ENCODE measurements around the gene ITGB5. TPM values are rescaled to one million over a fixed set of nuclear protein-coding genes. Genes with fewer than 3 reads are reported as not detected.
"Not testable (repeated sequence)": the region's sequence is repeated elsewhere in the genome, so short reads cannot be mapped to it uniquely, and the experiment has no call there.

Gene ITGB5
- total RNA-seq, 1 donor from 2014 or later = 70.0 TPM

DNA sequence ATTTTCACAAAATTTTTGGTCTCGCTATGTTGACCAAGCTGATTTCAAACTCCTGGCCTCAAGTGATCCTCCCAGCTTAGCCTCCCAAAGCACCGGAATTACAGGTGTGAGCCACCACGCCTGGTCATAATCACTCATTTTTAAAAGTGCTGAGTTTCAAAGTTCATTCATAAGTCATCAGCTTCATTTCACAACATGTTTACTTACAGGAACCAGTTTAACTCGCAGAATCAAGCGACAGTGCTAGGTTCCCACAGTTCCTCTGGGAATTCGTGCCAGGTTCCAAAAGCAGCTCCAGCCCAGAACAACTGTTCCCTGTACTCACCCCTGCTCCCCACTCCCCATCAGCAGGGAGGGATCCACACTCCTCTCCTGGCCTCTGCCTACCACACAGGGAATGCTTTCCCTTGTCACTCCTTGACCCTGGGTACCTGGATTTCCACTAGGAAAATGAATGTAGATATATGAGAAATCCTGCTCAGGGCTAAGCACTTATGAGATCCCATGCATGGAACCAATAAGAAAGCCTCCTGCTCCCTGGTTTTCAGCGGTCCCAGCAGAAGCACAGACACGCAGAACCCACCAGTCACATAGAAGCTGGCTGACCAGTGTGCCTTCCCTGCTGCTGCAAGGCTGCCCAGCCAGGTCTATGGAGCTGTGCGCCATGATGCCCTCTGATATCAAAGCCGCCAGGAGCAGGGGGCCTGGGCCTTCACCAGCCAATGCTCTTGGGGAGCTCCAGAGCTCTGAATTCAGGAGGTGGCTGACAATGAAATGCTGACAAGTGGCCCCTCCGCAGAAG, 72.3 kb downstream of the ITGB5 start:
- DNase-seq (ENCODE audit: low read depth in 2 of 2) = no peak

DNA sequence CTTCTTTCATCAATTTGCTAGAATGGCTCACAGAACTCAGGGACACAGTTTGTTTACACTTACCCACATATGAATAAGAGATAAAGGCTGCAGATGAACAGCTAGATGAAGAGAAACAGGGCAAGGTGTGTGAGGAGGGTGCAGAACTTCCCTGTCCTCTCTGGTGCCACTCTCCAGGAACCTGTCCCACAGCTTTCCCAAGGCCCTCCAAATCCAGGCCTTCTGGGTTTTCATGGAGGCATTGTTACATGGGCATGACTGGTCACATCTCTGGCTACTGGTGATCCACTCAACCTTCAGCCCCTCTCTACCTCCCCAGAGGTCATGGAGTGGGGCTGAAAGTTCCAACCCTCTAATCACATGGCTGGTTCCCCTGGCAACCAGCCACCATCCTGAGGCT, 73.6 kb downstream of the ITGB5 start:
- DNase-seq (ENCODE audit: low read depth in 2 of 2) = no peak

DNA sequence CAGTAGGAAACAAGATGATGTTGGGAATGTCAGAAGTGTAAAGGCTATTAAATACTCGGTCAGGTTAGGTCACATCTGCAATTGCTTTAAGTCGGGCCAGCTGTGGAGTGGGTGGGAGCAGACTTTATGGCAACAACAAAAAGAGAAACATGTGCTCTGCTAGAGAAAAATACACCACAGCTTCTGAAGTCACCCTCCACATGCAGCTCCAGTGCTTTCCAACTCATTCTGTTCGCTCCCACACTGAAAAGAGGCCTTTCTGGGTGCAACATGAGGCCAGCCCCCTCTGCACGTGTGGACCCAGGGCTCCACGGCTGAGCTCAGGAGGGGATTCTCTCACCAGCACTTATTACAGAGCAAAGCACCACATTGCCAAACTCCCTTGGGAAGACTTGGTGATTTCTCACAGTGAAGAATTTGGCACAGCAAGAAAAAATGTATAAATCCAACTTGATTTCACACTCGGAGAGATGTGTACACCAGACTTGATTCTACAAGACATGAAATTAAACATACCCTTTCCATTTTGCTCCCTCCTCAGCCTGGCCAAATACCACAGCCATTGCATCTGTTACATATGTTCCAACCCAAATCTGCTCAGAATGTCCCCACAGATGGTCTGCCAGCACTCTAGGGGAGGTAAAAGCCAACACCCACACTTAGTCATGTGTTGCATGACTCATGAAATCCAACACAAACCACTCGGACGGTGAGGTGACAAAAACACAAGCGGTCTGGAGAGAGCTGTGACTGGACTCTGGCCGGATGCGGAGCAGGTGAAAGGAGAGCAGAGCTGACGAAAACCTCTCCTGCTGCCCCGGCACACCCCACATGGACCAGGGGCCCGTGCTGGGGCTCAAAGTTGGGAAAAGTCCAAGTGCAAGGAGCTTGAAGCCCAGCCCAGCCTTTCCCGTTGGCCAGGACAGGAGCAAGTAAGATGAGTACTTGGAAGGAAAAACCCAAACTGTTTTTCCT, 74.6 kb downstream of the ITGB5 start:
- DNase-seq (ENCODE audit: low read depth in 2 of 2) = peak; percentile 55

DNA sequence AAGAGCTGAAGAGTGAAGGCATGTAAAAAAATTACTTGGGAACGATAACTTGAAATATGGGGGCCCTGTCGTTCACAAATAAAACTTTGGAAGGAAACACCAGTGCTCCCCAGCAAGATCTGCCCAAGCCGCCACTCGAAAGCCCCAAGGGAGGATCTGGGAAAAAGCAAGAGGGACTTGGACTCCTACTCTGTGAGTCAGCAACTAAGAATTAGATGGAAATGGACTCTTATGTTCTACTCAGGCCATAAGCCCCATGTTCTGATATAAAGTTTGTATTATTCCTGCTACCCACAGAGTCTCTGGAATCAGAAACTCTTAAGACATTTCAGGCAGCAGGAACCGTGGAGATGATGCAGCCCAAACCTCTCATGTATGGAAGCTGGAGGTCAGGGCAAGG, 75.7 kb downstream of the ITGB5 start:
- DNase-seq (ENCODE audit: low read depth in 2 of 2) = no peak

DNA sequence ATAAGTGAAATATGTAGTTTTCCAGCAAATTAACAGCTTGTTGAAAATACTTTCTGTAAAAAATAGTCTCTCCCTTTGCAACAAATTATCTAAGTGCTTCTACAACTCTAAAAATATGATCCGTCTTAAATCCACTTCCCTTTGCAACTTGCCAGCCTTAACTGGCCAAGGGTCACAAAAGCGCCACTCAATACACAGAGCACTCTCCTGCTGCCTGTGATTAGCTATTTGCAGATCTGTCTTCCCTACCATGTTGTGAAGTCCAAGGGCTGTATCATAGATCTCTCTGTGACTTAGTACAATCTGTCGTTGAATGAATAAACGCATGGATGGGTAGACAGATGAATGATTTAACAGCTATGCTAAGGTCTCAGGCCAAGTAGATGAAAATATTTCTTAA, 76.2 kb downstream of the ITGB5 start:
- no peak for DNase-seq (ENCODE audit: low read depth in 2 of 2)

DNA sequence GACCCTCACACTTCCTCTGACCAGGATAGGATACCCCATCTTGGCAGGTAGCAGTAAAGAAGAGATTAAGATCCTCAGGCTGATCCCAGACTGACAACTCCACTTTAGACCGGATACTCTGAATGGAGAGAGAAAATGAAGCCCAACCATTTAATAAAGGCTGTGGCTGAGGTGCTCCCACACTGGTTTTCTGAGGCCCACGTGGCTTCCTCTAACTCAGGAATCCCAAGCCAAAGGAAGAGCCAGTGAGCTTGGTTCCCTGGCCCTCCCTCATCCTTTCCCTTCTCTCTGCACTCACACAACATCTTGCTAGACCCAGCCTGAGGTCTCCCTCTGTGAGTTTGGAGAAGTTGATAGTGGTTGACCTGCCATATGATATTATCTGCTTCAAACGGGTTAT, 78.1 kb downstream of the ITGB5 start:
- no peak for DNase-seq (ENCODE audit: low read depth in 2 of 2)

DNA sequence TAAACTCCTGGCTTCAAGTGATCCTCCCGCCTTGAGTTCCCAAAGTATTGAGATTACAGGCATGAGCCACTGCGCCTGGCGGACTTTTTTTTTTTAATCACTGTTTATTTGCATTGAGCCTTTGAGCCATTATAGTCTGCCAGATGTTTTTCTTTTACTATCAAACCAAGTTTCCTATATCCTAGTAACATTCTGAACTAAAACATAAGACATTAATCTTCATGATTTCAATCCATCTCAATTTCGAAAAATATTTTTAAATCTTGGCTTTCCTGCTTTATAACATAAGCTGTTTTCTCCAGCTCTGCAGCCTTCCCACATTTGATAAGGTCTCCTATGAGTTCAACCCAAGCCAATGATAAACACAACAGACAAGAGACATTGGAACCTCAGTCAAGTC, 81.5 kb downstream of the ITGB5 start:
- no peak for DNase-seq (ENCODE audit: low read depth in 2 of 2)

DNA sequence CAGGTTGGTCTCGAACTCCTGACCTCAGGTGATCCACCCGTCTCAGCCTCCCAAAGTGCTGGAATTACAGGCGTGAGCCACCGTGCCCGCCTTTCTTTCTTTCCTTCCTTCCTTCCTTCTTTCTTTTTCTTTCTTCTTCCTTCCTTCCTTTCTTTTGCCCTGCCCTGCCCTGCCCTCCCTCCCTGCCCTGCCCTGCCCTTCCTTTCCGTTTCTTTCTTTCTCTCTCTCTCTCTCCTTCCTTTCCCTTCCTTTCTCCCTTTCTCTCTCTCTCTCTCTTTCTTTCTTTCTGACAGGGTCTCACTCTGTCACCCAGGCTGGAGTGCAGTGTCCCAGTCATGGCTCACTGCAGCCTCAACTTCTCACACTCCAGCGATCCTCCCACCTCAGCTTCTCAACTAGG, 82.3 kb downstream of the ITGB5 start:
- no peak for DNase-seq (ENCODE audit: low read depth in 2 of 2)

DNA sequence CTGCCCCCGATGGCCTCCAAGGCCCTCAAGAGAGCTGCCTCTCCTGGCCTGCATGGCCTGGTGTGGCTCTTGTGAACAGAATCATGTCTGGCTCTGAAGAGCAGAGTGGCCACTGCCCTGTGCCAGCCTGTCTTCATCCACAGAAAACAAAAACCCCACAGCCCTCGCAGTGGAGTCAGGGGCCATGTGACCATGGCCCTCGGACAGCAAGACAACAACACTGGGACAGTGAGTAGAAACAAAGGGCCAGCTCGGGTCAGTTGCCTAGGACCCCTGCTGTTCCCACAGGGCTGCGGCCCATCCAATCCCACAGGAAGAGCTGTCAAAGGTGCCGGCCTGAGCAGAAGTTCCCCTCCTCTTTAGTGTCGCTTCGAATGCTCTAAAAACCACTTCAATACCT, 84.5 kb downstream of the ITGB5 start:
- no peak for DNase-seq (ENCODE audit: low read depth in 2 of 2)

DNA sequence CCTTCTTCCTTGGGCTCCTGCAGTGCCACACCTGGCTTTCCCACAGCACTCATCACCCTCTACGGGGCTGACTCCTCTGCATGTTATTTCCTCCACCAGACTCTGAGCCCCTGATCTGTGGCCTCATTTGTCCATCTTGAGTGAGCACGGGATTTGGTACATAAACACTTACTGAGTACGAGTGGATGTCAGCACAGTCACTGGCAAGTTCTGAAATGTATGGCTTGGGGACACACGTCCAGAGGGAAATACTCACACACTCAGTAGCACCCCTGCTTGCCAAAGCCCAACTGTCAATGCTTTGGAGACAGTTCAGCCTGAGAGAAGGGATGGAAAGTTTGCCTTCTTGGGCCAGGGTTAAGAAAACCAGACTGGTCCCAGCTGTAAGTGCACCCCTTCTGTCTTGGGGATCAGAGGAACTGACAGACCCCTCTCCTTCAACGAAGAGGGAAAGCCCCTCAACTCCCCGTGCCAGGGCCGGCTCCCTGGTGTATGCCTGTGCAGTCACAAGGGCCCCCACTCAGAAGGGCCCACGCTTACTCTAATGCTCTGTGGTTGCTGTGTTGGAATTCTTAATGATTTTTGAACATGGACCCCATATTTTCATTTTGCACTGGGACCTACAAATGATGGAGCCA, 85.0 kb downstream of the ITGB5 start:
- no peak for DNase-seq (ENCODE audit: low read depth in 2 of 2)

DNA sequence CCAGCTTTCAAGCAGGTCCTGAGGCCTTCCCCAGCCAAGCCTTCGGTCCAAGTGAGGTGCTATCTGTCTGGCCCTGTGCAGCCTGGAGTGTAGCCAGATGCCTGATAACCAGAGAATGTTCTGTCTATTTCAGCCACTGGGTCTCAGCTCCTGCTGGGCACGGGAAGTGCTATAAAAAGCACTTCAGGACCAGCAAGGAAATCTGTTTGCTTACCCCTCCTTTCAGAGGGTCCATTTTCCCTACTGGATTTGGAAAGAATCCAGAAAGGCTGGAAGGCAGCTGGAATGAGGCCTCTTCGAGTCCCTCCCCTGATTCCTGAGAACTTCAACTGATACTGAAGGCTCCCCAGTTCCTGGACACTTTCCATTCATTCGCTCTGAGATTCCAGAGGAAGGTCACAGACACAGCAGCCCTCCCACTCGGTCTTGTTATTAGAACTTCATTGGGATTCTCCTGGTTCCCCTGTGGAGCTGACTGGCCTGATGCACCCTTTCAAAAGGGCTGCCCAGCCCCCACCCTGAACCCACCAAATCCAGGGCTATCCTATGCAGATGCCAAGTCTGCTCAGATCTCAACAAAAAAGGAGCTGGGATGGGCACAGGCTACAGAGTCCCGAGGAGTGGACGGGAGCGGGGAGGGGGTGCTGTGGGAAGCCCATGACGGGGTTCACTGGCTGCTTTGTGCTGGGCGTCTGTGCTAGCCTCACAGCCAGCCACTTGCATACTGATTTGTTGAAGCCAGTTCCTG, 86.5 kb downstream of the ITGB5 start:
- peak in 1 of 2 donors; percentile 52 for DNase-seq (ENCODE audit: low read depth in 2 of 2)

DNA sequence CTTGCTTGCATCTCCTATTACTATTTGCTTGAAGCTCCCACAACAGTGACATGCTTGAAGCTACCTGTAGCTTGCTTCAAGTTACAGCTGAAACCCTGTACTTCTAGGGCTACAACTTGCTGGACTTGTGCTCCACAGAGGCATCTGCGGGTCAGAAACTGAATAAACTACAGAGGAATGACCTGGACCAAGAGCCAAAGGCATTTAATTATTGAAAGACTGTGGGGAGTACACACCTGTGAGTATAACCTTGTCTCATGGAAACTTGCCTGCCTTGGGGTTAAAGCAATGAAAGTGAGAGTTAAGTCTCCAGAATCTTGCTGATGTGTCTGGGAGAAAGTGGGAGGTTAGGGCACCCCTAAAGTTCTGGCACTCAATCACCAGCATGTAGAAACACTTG, 87.1 kb downstream of the ITGB5 start:
- DNase-seq (ENCODE audit: low read depth in 2 of 2) = no peak

DNA sequence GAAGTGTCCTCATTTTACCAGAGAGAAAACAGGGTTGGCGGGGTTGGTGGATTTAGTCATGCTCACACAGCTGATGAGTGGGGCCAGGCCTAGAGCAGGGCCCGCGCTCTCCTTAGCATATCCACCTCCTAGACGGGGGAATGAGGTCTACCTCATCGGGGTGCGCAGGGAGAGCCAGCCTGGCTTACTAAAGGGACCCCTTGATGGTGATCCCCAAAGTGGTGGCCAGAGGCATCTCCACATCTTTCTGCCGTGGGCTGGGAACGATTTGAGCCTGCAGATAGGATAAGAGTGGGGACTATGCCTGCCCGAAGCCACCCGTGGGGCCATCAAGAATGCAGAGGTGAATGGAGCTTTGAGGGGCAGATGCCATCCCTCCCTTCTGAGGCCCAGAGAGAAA, 87.5 kb downstream of the ITGB5 start:
- DNase-seq (ENCODE audit: low read depth in 2 of 2) = no peak

DNA sequence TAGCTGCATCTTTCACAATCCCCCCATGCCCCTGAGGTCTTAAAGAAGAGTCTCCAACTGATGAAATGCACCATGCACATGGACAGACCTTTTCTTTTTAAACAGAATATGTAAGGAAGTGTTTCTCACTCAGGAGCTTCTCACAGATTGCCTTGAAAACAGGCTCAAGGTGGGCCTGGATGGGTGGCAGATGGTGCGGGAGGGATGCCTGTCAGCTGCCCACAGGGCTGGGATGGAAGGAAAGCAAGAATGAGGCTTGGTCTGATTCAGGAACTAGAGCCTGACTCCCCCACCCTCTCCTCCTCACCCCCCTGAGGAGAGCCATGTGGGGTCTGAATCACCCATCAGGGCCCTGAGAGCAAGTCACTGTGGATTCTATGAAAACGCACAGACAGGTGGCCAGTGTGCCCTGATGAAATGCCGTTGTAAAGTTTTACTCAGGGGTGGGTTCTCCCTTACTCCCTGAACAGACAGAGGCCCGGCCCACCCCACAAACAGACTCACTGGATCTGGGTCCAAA, 89.7 kb downstream of the ITGB5 start:
- DNase-seq (ENCODE audit: low read depth in 2 of 2) = no peak

DNA sequence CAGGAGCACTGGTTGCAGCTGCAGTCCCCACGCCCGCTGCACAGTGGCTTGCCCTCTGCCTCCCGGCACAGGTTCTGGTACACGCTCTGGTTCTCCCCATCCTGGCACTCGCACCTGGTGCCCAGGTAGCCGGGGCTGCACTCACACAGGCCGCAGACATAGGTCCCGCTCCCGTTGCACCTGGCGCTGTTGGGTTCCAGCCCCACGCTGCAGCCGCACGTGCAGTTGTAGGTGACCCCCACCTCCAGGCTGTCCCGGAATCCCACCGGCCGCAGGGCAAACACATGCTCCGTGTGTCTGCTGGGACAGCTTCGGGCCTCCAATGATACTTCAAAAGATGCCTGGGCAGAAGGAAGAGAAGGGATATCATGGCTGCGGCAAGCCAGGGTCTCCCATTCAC, 90.7 kb downstream of the ITGB5 start:
- no peak for DNase-seq (ENCODE audit: low read depth in 2 of 2)

DNA sequence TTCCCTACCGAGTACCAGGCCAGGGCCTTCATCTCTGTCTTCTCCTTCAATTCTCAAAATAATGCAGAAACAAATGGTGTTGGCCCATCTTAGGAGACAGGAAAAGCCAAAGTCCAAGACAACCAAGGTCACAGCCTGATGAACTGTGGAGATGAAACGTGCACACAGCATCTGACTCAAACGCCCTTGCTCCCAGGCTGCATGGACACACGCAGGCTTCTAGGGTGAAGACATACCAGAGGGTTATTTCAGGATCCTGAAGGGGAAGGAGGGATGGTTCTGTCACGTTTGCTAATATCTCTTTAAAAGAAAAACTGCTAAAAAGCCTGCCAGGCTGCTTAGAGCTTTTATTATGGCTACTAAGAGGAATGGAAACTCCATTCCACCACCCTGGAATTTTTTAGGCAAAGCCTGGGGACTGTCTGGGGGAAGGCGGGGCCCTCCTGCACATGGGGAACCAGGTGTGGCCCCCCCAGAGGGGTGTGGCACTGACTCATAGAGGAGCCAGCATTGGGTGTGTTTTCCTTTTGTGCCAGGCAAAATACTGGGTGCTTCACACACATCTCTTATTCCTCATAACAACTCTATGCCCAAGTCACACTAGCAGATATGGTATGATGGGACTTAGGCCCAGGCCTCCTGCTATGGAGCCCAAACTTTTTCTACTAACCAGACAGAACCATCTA, 94.0 kb downstream of the ITGB5 start:
- DNase-seq (ENCODE audit: low read depth in 2 of 2) = no peak

DNA sequence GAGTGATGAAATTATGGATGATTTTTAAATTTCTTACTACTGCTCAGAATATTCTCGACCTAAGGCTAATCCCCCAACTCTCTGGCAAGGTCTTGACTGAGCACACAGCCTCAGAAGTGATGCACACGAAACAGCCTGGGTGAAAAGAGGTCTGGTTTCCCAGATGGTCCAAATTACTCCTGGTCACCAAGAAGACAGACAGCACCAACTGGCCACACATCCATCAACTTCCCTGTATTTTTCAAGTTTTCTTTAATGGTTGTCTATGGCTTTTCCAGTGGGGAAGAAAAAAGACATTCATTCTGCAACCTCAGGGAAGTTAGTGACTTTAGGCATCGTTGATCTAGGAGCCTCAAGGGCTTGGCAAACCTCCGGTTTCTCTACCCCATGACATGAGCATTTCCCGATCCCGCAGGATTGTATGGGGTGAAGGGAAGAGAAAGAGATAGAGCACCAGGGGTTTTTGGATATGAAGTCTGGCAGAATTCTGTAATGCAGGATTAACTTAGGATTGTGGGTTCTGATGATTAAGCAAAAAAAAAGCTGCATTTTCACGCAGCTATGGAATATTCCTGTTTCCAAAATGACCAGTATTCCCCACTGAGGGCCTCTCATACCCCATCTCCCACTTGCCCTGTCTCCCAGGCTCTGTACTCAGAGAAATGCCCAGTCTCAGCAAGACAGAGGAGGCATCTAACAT, 94.7 kb downstream of the ITGB5 start:
- no peak for DNase-seq (ENCODE audit: low read depth in 2 of 2)

DNA sequence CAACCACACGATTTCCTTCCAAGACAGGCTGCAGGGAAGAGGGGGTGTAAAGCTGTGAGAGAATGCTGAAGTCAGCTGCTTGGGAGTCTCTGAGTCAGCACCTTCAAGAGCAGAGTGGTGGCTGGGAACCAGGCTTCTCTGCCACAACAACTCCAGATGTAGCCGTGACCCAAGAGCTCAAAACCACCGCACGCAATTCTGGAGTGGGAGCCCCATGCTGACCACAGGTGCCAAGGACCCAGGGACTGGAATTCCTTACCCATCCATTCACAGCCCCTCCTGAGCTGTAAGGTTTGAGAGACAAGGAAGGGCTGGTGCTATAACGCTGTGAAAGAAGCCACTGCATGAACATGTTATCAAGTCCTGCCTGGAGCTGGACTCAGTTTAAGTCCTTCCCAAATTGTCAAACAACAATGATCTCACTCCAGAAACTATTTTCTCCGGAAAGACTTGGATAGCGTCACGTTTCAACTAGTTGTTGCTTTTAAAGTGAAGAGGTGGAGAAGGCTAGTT, 95.5 kb downstream of the ITGB5 start:
- DNase-seq (ENCODE audit: low read depth in 2 of 2) = no peak

DNA sequence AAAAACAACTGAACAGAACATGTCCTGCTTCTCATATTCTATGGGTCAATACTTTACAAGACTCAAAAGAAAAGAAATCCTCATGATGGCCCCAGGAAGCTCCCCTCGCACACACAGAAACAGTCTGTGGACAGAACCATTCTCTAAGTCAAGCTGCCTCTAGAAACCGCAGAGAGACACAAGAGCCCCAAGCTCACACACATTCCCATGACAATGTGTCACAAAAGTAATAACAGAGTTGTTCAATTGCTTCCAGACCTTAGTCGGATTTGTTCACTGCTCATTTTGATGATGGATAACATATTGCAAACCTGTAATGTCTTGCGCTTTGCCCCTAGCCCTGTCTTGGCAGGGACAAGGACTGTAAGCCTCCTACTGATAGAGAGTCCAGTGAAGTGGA, 96.0 kb downstream of the ITGB5 start:
- DNase-seq (ENCODE audit: low read depth in 2 of 2) = no peak

DNA sequence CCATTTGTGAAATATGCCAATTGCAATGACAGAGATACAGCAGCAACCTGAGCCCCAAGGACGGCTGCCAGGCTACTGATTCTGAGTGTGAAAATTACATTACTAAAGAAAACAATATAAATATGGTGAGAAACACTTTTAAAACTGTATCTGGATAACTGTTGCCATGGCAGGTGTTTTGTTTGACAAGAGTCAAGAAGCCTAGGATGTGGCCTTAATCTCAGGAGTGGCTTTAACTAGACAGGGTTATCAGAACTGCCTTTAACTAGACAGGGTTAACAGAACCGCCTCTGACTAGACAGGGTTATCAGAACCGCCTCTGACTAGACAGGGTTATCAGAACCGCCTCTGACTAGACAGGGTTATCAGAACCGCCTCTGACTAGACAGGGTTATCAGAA, 98.1 kb downstream of the ITGB5 start:
- DNase-seq (ENCODE audit: low read depth in 2 of 2) = not testable (repeated sequence)

Data from dermis microvascular lymphatic vessel endothelial cell (primary cell).